ENCODE measurements around the gene TAF3.

Gene TAF3

DNA sequence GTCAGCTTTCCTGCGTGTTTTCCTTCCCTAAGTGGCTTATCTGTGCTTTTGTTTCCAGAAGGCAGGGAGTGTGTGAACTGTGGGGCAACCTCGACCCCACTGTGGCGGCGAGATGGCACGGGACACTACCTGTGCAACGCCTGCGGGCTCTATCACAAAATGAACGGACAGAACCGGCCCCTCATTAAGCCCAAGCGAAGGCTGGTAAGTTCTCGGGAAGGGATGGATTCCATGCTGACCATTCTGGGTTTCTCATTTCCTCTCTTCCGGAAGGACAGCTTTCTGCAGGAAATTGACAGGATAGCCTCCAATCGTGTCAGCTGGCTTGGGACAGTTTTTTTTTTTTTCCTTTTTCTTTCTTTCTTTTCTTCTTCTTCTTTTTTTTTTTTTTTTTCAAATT lies 245.6 kb downstream of the TAF3 start:
- DNase-seq: no peak

DNA sequence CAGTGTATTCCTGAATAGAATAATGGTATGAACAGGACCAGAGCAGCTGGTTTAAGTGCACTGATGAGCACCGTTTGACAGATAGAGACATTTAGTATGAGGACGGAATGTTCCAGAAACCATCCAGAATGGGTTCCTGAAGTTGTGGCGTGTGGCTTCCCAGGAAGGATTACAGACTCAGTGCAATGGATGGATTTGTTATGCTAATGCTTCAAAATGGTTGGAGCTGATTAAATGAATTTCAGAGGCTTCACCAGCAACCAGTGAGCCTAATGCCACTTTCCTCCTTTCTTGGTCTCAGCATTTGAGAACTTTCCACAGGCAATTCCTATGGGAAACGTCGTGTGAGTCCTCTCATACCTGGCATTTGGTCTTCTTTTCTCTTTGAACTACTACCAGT lies 246.1 kb downstream of the TAF3 start:
- DNase-seq: no peak

DNA sequence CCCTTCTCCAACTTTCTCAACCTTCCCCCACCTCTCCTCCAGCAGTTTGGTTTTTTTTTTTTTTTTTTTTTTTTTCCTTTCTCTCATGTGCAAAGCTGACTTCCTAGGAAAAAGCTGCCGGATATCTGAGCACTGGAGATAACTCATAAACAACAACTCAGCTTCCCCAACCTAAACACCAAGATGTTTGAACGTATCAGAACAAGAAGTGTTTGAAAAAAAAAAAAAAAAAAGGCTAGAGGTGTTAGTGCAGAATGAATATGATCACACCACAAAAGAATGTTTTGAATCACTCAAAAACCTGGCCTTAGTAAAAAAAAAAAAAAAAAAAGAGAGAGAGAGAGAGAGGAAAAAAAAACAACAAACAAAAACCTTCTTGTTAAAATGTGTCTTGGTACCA lies 247.3 kb downstream of the TAF3 start:
- no peak for DNase-seq

GRCh38 chr10:8066124-8066523 lies 247.8 kb downstream of the TAF3 start:
- no peak for DNase-seq

All from NCI-H524 treated with DMSO at 0.1 percent for 48 hours (cell line).